Activated T-helper 1 cell treated with anti-CD3 and anti-CD28 coated beads, Interleukin-12 subunit alpha, Interleukin-12 subunit beta, Interleukin-2, Interleukin-4 antibody, amounts not matched to agents 30 ng/mL and 10 ng/mL and 1 ng/mL, durations not matched to agents 14 hours and 24 hours and 36 hours (primary cell): Measurements from ENCODE around the gene ACOT4. TPM values are rescaled to one million over a fixed set of nuclear protein-coding genes. Genes with fewer than 3 reads are reported as not detected.

Experiments used
- DNase-seq: peaks from one replicate; pipeline ENCODE4 v3.0.0; 2021; ENCODE audit warnings: low spot score
- H3K27ac Mint-ChIP-seq: one replicate; pipeline ENCODE4 v1.8.0; 2021; ENCODE audit warnings: mild to moderate bottlenecking, mixed read lengths
- H3K27me3 Mint-ChIP-seq: one replicate; pipeline ENCODE4 v1.8.0; 2022; ENCODE audit warnings: mild to moderate bottlenecking, moderate library complexity, mixed read lengths; ENCODE audit not compliant: insufficient read depth
- H3K36me3 Mint-ChIP-seq: one replicate; pipeline ENCODE4 v1.8.0; 2021; ENCODE audit warnings: low read depth, mixed read lengths
- H3K4me1 Mint-ChIP-seq: one replicate; pipeline ENCODE4 v1.8.0; 2021; ENCODE audit warnings: low read depth, mixed read lengths
- H3K4me3 Mint-ChIP-seq: one replicate; pipeline ENCODE4 v1.8.0; 2021; ENCODE audit warnings: mild to moderate bottlenecking, moderate library complexity, mixed read lengths
- H3K9me3 Mint-ChIP-seq: one replicate; pipeline ENCODE4 v1.8.0; 2021; ENCODE audit warnings: mixed read lengths
- intact Hi-C: fragments of 100-400 bp; cut with micrococcal nuclease; formaldehyde crosslinking; loops from one replicate; pipeline ENCODE4 v1.15.1; 2024
- total RNA-seq: library from RNA; stranded (reverse); gene quantifications from 2 replicates; pipeline ENCODE4 v1.2.3, GENCODE V29; 2022

Gene ACOT4
- total RNA-seq, 1 donor from 2014 or later: 1.9 TPM

GRCh38 chr14:73645248-73645610 is 53.6 kb downstream of the ACOT4 start:
- Mint-ChIP-seq H3K27ac (peak overlapping the region; percentile 71), H3K36me3 (no peaks in the 10 kb centered on the region), H3K9me3 (no peaks in the 10 kb centered on the region), H3K4me3 (peak overlapping the region; percentile 86), H3K4me1 (peaks cover 15% of the 10 kb centered on the region), H3K27me3 (no peaks in the 10 kb centered on the region)
- intact Hi-C loops: loop anchor here (1.0 to 5.0 kb wide), 8 partner anchors 52 to 586 kb away; partner anchors contain the start of genes ACOT2, ALDH6A1, LIN52 and RBM25
- no peak for DNase-seq

Other genes with a start within 250 kb of the ACOT4 start
- gene NUMB, start 133.3 kb upstream of the ACOT4 start, total RNA-seq: 49.6 and 53.4 TPM in 2 replicates
- 26.7 and 26.9 TPM in 2 replicates for gene RIOX1, start 100.9 kb upstream of the ACOT4 start, total RNA-seq
- gene ACOT1, start 54.7 kb upstream of the ACOT4 start, total RNA-seq: 1.6 and 1.8 TPM in 2 replicates
- 0.08 TPM in 1 of 2 replicates, not detected in the other for gene HEATR4, start 32.9 kb upstream of the ACOT4 start, total RNA-seq
- 5.5 and 5.9 TPM in 2 replicates for gene ACOT2, start 22.7 kb upstream of the ACOT4 start, total RNA-seq
- gene ACOT6, start 20.6 kb downstream of the ACOT4 start, total RNA-seq: not detected in 2 replicates
- gene DNAL1, start 53.1 kb downstream of the ACOT4 start, total RNA-seq: 5.3 and 8.5 TPM in 2 replicates
- 29.7 and 30.6 TPM in 2 replicates for gene PNMA1, start 122.5 kb downstream of the ACOT4 start, total RNA-seq